ENCODE results near the gene GRM7.

The GRM7 gene

DNA sequence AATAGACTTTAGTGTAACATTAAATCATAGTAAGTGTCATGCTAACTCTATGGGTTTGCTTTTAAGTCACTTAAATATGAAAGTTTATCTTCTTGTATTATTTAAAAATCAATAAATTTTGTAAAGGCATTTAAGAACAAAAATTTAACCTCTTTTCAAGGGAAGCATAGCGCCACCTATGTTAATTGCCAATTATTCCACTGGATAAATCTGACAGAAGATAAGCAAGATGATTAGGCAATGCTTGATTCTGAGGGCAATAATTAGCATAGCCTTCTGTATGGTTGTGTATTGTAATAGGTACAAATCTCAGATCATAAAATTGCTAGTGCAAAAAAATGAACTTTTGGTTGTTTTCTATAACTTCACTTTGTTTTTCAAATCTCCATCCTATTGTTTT, 560.1 kb downstream of the GRM7 start:
- DNase-seq, result no peak

DNA sequence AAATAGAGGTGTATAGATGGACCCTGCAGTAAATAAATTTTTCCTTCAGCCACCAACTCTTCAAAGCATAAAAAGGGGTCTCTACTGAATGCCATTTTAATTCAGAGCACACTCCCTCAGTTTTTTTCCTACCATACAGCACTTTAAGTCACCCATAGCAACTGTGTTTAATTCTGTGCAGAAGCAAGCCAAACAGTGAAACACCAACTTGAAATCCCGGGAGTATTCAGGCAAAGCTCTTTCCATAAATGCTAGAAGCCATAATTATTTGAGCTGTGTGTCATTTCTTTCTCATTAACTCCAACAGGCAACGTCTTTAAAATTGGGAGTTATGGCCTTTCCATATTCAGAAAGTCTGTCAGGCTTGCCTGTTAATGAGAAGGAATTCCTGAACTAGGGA, 562.1 kb downstream of the GRM7 start:
- DNase-seq, result no peak

DNA sequence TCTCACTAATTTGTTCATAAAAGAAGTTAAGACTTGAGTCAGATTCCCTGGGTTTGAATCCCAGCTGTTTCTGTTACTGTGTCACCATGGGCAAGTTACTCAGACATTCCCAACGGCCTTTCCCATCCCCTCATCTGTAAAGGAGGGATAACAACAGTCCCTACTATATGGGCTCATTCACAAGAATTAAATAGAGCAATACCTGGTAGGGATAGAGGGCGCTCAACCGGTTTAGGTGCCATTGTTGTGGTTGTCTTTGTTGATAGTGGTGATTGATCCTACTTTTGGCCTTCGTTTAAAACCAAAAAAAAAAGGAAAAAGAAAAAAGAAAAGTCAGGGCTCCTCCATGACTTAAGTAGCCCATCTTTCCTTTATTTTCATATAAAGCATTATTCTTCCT, 563.1 kb downstream of the GRM7 start:
- DNase-seq, result no peak

DNA sequence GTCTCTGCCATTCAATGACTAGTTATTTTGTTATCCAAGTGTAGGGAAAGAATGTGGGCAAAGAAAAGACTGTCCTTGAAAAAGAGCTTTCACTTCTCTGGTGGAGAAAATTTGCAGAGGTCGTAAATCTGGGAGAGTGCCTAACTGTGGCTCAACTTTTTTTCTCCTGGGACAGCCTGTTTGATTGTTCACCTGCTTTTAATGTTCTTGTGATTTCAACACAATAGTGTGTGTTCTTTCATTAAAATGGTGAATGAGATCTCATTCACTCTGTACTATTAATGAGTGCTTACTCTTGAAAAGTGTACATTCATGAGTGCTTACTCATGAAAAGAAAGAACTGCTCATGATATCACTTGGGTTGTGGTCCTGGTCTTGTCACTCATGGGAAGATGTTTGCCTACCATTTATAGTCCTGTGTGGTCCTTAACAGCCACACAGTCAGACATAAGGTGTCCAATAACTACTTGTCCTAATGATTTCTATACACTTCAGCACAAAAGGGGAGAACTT, 567.3 kb downstream of the GRM7 start:
- no peak for DNase-seq

DNA sequence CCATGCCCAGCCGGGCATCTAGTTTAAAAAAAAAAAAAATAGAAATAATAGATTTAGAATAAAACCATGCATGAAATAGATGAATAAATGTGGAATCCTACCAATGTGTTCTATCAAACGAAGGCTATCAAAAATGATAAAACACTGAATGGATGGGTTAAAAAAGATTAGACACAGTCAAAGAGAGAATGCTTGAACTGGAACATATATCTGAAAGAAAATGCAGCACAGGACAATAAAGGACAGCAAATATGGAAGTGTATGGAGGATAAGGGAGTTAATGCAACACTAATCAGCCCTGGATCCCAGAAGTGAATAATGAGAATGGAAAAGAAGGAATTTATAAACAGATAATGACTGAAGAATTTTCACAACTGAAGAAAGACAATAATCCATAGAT, 571.7 kb downstream of the GRM7 start:
- DNase-seq, result no peak

DNA sequence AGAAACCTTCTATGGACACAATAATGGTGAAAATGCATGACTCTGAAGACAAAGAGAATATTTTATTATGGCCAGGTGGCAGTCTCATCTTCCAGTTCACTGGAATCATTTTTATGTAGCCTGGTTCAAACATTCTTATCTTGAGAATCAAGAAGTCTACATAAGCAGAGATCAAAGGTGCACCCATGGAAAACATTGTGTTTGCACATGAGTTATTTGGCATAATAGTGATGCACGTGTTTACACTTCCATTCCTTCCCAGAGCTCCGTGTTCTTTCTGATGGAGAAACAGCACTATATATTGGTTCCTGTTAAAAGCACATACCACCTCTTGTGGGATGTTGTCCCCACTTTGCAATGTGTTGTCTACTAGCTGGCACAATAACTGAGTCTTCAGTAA, 572.2 kb downstream of the GRM7 start:
- DNase-seq, result no peak

DNA sequence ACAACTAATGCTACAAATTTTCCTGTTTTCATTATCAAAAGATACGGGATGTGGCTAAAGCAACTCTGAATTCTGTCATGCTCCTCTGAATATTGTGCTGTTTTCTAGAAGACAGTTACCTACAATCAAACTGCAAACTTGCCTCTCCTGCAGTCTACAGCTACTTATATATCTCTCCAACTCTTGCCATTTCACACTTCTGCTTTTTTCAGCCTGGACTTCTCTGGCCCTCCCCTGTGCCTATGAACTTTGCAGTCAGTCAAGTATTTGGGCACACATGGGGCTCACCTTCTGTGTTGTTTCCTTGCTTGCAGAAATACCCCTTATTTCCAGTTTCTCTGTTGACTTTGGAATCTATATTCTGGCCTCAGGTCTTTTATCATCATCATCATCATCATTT, 575.6 kb downstream of the GRM7 start:
- DNase-seq, result no peak

DNA sequence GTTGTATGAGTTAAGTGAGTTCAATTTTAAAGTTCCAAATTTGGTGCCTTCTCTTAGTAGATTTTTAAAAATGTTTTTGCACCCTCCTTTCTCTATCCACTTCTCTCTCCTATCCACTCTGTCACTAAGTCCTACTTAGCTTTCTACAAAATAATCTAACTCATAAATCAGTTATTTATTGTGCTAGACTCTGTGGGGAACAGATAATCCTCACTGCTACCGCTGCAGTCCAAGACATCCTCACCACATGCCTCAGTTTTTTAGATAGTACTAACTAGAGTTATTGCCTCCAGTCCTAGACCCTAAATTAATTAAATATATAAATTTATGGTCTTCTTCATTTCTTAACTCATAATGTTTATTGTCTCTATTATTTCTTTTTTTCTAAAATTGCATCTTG, 576.3 kb downstream of the GRM7 start:
- no peak for DNase-seq

DNA sequence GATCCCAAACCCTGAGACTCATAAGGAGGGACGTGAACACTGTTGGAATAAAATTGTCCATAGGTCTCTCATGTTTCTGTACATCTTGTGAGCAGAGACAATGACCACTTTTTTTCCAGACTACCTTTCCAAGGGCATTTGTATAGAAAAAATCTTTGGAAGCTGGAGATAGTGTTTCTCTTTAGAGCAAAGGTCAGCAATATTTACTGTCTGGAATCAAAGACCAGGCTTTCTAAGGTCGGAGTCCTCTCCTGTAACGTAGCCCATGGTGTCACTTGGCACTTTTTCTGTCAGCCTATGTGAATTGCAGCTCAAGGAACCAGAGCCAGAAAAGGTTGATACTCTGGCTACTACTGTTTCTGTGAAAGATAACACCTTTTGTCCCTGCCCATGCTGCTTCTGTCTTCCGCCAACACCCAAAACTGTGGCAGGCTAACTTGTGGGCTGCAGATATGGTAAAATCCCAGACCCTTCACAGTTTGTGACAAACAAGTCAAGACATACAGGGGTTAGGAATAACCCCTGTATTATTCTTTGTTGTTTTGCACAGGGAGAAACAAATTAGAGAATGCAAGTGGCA, 578.3 kb downstream of the GRM7 start:
- no peak for DNase-seq

DNA sequence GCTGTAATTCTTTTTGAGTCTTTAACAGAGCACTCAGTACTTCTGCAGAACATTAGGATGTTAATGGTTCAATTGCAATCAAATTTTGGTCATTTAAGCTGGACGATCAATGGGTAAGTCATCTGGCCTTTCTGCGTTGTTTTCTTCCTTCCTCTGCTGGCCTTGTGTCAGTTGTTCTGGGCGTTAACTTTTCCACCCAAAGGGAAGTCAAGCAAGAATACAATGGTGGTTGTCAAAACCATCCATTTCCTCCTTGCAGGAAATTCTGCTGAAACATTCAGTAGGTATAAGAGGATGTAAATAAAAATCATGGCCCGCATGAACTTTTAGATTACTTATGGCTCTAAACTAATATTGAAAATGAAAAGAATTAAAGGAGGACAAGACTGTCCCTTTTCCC, 584.0 kb downstream of the GRM7 start:
- no peak for DNase-seq

DNA sequence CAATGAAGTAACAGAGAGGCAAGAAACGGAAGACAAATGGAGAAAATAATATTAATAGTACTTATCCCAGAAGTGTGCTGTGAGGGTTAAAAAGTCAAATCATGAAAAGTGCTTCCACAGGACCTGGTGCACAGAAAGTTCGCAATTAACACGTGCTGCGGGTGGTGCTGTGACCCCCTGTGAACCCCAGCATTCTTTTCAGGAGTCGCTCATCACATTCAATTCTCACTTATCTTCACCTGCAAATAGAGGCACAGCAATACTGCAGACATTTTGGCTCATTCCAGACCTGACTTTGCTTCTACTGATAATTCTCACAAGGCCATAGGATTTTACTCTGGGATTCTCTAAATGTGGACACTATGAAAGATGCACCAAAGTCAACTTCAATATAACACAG, 584.4 kb downstream of the GRM7 start:
- no peak for DNase-seq

DNA sequence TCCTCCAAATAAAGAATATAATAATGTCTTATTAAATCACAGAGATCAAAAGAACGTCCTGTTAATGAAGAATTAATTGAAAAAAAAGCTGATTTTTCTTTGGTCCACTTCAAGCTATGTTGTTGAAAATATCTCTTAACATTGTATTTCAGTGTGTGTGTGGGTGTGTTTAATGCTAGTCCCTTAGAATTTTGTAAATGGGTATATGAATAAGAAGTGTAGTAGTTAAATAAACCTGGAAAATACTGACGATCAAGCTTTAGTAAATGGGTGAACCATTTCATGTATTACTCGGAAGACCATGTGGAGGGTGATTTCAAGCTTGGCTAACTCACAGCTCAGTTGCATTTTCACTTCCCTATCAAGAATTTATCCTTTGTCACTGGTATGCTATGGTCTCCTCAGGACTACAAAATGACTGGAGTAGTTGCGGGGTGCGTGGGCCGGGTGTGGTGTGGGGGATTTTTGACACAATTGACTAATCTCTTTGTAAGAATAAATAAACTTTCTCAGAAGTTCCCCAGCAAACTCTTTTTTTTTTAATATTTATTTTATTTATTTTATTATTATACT, 586.4 kb downstream of the GRM7 start:
- DNase-seq, result no peak

DNA sequence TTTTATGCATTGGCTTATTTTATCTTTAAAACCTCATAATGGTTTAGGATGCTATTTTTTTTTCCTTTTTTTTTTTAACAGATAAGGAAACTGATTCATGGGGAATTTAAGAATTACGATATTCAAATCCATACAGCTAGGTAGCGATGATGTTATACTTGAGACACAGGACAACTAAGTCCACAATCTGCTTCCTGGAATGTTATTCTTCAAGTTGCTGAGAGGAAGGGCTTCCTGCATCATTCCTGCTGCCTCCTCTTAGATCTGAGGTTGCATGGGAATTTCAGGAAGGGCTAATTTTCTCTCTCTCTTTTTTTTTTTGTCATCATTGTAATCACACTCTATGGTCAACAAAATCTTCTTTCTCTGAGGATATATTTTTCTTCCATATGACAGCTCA, 595.5 kb downstream of the GRM7 start:
- no peak for DNase-seq

DNA sequence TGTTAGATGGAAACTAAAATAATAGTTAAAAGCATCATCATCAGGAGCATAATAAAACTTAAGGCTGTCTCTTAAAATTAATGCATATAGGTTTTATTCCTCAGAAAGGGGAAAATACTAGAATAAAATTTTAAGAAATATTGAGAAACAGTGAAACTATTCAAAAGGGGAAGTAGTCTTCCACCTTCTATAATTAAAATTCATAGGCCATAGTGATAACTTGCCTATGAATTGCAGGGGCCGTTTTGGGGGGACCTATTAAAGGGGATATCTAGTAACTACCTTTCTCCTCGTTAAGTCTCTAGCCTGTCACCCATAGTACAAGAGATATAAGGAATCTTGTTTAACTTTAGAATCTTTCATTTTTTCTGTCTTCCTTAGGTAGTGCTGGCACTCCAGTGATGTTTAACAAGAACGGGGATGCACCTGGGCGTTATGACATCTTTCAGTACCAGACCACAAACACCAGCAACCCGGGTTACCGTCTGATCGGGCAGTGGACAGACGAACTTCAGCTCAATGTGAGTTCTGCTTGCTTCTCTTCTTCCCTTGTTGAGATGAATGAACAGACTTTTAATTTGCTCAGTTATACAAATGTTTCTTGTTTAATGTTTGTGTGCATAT, 600.4 kb downstream of the GRM7 start:
- no peak for DNase-seq

DNA sequence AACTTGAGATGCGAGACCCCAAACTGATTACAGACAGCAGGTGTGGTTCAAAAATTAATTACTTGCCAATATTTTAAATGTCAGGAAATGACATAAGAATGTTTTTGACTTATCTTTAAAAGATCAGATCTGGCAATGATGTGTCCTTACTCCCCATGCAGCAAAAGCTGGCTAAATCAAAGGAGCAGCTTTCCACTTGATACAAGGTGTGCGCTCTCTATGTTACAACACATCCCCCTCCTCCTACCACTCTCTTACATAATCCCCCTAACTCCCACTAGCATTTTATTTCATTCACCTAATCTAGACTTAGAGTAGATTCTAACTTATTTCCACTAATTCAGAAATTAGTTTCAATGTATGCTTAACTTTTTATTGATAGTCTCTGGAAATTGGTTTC, 609.0 kb downstream of the GRM7 start:
- DNase-seq, result no peak

DNA sequence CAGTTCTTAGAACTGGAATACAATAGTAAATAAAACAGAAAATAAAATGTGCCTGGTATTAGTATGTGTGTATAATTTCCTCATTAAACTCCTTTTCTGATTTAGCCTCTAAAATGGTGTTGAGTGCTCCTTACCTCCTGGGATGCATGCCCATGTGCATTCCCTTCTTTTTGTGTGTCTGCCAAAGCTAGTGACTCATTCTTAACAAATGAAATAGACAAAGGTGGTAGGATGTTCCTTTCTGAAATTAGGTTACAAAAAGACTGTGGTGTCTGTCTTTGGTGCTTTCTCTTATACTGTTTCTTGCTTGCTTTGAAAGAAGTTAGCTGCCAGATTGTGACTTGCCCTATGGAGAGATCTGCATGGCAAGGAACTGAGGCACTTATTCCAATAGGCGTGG, 623.7 kb downstream of the GRM7 start:
- DNase-seq, result no peak

DNA sequence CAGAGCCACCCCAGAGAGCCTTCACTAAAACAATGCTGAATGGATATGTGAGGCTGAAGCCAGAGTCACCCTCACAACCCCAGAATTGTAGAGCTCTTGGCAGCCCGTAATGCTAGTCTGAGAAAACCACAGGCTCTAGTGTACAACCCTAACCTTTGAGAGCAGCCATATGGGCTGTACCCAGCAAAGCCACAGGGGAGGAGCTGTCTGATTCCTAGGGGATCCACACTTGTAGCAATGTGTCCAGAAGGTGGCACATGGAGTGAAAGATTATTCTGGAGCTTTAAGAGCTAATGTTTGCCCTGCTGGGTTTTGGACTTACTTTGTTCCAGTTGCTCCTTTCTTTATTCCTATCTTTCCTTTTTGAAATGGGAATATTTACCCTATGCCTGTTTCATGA, 626.8 kb downstream of the GRM7 start:
- peak; percentile 9 to 62 for DNase-seq

DNA sequence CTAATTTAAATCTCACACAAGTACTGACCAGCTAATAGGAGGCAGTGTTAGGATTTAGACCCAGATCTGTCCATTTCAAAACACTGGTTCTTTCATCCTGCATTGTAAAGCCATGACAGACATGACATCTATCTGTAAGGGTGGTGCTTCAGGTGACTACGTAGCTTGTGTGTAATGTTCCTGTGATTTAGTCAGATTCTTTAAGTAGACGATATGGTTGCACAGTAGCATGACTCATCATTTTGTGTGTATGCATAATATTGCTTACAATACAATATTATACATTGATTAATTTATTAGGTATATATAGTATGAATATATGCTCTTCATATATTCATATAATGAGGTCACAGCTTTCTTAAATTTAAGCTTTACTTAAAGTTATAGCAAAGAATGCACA, 628.5 kb downstream of the GRM7 start:
- DNase-seq, result no peak

DNA sequence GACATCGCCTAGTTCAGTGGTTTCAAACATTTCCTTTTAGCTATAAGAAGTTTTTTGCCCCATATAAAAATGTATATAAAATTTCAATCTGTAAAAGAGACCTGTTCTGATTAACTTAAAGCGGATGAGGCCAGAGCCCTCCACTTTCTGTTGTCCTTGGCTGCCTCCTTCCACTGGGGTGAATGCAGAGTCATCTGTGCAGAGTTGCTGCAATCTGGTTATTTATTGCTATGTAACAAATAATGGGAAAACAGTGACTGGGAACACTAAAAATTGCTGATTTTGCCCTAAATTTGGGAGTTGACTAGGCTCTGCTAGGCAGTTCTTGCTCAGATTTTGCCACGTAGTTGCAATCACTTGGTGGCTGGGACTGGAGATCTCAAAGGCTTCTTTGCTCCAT, 637.8 kb downstream of the GRM7 start:
- no peak for DNase-seq

DNA sequence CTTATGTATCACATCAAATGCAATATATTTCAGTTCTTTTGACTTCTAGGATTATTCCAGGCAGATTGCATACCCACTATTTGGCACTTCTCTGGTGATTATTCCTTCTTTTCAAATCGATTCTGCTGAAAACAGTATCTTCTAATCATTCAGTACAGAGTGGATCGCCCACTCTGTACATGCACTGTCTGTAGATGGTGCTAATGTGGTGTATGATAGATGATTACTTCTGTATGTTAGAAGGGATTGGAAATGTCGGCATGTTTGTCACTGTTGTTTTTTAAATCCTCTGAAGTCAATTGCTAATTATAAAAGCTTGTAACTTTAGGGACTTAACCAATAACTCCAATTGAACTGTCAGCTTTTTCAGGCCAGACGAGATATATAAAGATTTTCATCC, 642.5 kb downstream of the GRM7 start:
- no peak for DNase-seq

DNA sequence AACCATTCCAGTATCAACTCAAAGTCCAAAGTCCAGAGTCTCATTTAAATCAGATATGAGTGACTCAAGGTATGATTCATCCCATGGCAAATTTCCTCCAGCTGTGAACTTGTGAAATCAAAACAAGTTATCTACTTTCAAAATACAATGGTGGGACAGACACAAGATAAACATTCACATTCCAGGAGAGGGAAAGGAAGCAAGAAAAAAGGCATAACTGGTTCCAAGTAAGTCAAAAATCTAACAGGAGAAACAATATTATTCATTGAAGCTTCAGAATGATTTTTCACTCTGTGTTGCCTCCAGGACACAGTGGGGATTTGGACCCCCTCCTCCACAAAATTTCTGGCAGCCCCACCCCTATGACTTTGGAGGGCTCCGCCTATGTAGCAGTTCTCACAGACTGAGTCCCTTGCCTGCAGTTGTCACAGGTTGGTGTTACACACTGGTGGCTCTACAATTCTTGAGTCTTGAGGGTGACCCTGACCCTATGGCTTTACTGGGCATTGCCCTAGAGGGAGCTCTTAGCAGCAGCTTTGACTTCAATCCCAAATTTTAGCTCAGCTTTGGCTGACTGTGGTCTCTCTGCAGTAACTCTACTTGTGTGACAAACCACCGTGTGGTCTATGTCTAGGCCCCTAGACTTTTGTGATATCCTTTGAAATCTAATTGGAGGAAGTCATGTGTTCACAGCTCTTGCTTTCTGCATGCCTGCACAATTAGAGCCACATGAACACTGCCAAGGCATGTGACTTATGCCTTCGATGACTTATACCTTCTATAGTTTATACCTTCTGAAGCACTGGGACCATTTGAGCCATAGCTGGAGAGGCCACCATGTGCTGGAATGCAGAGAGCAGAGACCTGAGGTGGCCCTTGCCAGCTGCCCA, 644.2 kb downstream of the GRM7 start:
- no peak for DNase-seq

DNA sequence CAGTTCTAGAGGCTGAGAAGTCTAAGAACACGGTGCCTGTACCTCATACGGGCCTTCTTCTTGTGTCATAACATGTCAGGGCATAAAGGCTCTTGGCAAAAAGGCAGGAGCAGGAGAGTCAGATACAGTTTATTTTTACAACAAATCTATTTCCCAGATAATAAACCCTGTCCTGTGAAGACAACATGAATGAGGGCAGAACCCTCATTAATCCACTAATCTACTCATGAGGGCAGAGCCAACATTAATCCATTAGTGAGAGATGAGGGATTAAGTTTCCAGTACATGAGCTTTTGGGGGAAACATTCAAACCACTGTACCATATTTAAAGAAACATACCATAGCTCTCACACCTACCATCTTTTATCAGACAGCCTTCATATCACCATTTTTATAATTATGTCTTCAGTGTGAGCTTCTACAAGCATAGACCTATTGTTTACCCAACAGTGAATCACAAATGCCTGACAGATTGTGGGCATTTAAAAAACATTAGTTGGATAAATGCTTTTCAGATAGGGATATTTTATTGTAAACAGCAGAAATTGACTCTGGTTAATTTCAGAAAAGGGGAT, 645.8 kb downstream of the GRM7 start:
- DNase-seq, result peak; percentile 4 to 66

DNA sequence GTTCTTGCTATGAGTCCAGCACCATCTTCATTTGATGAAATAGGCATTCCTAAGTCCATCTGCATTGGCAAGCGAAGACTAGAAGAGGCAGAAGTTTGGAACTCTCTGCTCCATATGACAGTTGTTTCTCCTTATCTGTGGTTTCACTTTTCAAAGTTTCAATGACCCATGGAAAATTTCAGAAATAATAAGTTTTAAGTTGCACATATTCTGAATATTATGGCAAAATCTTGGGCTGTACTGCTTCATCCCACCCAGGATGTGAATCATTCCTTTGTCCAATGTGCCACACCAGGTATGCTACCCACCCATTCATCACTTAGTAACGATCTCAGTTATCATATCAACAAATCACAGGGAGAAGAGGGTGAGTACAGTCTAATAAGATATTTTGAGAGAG, 647.9 kb downstream of the GRM7 start:
- DNase-seq, result no peak

Data from NCI-H524 (cell line).